SH-SY5Y (cell line): ENCODE measurements around the gene LUZP1.

Experiments used
- GATA2 ChIP-seq: IDR thresholded peaks from 2 replicates; pipeline ENCODE4 v1.6.1; 2011; ENCODE audit warnings: mild to moderate bottlenecking, low read depth, low read length
- GATA3 ChIP-seq: IDR thresholded peaks from 2 replicates; pipeline ENCODE4 v1.6.1; 2011; ENCODE audit warnings: low read depth, mild to moderate bottlenecking, low read length, moderate library complexity

GRCh38 chr1:23132033-23132432 lies 36.6 kb downstream of the LUZP1 start:
- TF ChIP-seq GATA2 (no peak), GATA3 (no peak)
